ENCODE data around the gene KDM4C.
"Not testable (repeated sequence)": the region's sequence is repeated elsewhere in the genome, so short reads cannot be mapped to it uniquely, and the experiment has no call there.

KDM4C gene

GRCh38 chr9:6941501-6941900 is 183.7 kb downstream of the KDM4C start:
- DNase-seq = no peak

- no peak for DNase-seq
Observed at GRCh38 chr9:6942406-6942805, 184.6 kb downstream of the KDM4C start.

GRCh38 chr9:6943293-6943692 is 185.5 kb downstream of the KDM4C start:
- DNase-seq = no peak

- DNase-seq = no peak
Observed at GRCh38 chr9:6944093-6944551, 186.3 kb downstream of the KDM4C start.

- no peak for DNase-seq
Observed at GRCh38 chr9:6944896-6945295, 187.1 kb downstream of the KDM4C start.

- no peak for DNase-seq
Observed at GRCh38 chr9:6945816-6946215, 188.0 kb downstream of the KDM4C start.

GRCh38 chr9:6946583-6947166 is 188.9 kb downstream of the KDM4C start:
- DNase-seq = no peak

GRCh38 chr9:6948921-6949320 is 191.1 kb downstream of the KDM4C start:
- not testable (repeated sequence) for DNase-seq

GRCh38 chr9:6955251-6955921 is 197.6 kb downstream of the KDM4C start:
- DNase-seq = peak; percentile 23

GRCh38 chr9:6956879-6957278 is 199.1 kb downstream of the KDM4C start:
- no peak for DNase-seq

GRCh38 chr9:6959270-6960000 is 201.7 kb downstream of the KDM4C start:
- DNase-seq = no peak

- no peak for DNase-seq
Observed at GRCh38 chr9:6960777-6961176, 203.0 kb downstream of the KDM4C start.

GRCh38 chr9:6961845-6962522 is 204.2 kb downstream of the KDM4C start:
- DNase-seq = no peak

GRCh38 chr9:6965566-6965965 is 207.8 kb downstream of the KDM4C start:
- no peak for DNase-seq

- no peak for DNase-seq
Observed at GRCh38 chr9:6968271-6968670, 210.5 kb downstream of the KDM4C start.

GRCh38 chr9:6969805-6970204 is 212.0 kb downstream of the KDM4C start:
- DNase-seq = no peak

- DNase-seq = no peak
Observed at GRCh38 chr9:6973089-6973488, 215.3 kb downstream of the KDM4C start.

- DNase-seq = no peak
Observed at GRCh38 chr9:6973762-6974161, 216.0 kb downstream of the KDM4C start.

GRCh38 chr9:6975198-6975597 is 217.4 kb downstream of the KDM4C start:
- DNase-seq = no peak

- no peak for DNase-seq
Observed at GRCh38 chr9:6977761-6978160, 220.0 kb downstream of the KDM4C start.

- no peak for DNase-seq
Observed at GRCh38 chr9:6978591-6978990, 220.8 kb downstream of the KDM4C start.

GRCh38 chr9:6984941-6985578 is 227.3 kb downstream of the KDM4C start:
- DNase-seq = no peak

All from NCI-H2107 (cell line).